Left ventricle myocardium superior (tissue), 1 donor: ENCODE measurements around the gene PGK2. TPM values are rescaled to one million over a fixed set of nuclear protein-coding genes. Genes with fewer than 3 reads are reported as not detected.

ENCODE experiments used
- ATAC-seq: fragments of 200-7000 bp; cut with Tn5 transposase; one replicate; pipeline ENCODE4 v1.9.1; 2020; ENCODE audit warnings: mild to moderate bottlenecking, moderate library complexity
- DNase-seq: peaks from one replicate; pipeline ENCODE4 v3.0.0-alpha.2; 2020
- intact Hi-C: fragments of 100-400 bp; cut with micrococcal nuclease; formaldehyde crosslinking; loops from one replicate; pipeline ENCODE4 v1.11.0; 2022
- total RNA-seq: library from RNA; stranded (reverse); fragmentation: NEBNext Ultra II Directional; extraction: Animal tissue kit (Norgen Biotek cat#: 25700); gene quantifications from one replicate; pipeline ENCODE4 v1.2.1, GENCODE V29; 2021
- donor health status: DM: no; HTN: yes; CAD: no; lungs with severe emphysema.

PGK2 gene
- total RNA-seq, 1 donor from 2014 or later = not detected

GRCh38 chr6:49743429-49743828, 43.7 kb downstream of the PGK2 start:
- ATAC-seq (no peak), DNase-seq (no peak)
- intact Hi-C loops = no loop called here

- intact Hi-C loops = no loop called here
- ATAC-seq = no peak
- no peak for DNase-seq
Measured at GRCh38 chr6:49739423-49739822, 47.7 kb downstream of the PGK2 start.

DNA sequence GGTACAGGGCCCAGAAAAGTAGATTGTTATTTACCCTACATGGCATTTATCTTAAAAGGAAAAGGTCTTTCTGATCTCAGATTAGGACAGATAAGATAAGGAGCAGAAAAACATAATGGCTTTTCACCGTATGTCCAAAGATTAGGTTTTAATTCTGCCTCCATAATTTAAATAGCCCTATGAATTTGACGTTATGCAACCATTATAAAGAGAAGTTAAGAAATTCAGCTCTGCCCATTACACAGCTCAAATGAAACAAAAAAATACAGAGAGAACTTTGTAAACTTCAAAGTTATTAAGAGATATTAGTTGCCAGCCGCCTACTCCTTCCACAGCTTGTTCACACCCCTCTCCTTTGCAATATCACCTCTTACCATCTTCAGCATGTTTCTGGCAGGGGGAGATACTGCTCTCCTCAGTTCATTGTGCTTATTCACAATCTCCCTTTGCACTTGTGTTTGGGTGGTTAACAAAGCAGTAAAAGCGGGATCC, 51.0 kb downstream of the PGK2 start:
- intact Hi-C loops = no loop called here
- DNase-seq (no peak), ATAC-seq (no peak)

Other genes with a start within 250 kb of the PGK2 start
- 0.32 TPM for gene C6orf141, start 236.6 kb downstream of the PGK2 start, total RNA-seq
- 0.62 TPM for gene RHAG, start 150.4 kb downstream of the PGK2 start, total RNA-seq
- not detected for gene CRISP2, start 73.7 kb downstream of the PGK2 start, total RNA-seq
- not detected for gene CRISP3, start 42.9 kb downstream of the PGK2 start, total RNA-seq
- not detected for gene CRISP1, start 79.2 kb upstream of the PGK2 start, total RNA-seq
- gene DEFB114, start 176.9 kb upstream of the PGK2 start, total RNA-seq = not detected
- not detected for gene DEFB113, start 182.3 kb upstream of the PGK2 start, total RNA-seq
- gene DEFB110, start 234.7 kb upstream of the PGK2 start, total RNA-seq = not detected